GM12878 (cell line): Measurements from ENCODE around the gene LIMS2. TPM values are rescaled to one million over a fixed set of nuclear protein-coding genes. Genes with fewer than 3 reads are reported as not detected.

ENCODE experiments used
- ATAC-seq: fragments of 200-7000 bp; cut with Tn5 transposase; 3 replicates; pipeline ENCODE4 v1.9.1; 2020; ENCODE audit warnings: mild to moderate bottlenecking, moderate library complexity
- BruUV-seq: library from RNA; stranded (reverse); fragments of 400-500 nt; replicated peaks from 2 replicates; lab custom pipeline; 2021; lab: Mats Ljungman, UMichigan
- CTCF ChIA-PET: fragments of 300-600 bp; sonication (Branson Sonifier 250); formaldehyde crosslinking; extraction: SDS; loops from one replicate; lab custom pipeline; 2021; ENCODE audit warnings: inconsistent platforms; lab: Yijun Ruan, JAX
- POLR2A ChIA-PET: fragments of 350-600 bp; formaldehyde crosslinking; extraction: SDS; loops from one replicate; lab custom pipeline; 2021; ENCODE audit warnings: inconsistent platforms; lab: Charles Lee
- RAD21 ChIA-PET: fragments of 300-600 bp; sonication (Branson Sonifier 250); formaldehyde crosslinking; loops from one replicate; lab custom pipeline; 2023; ENCODE audit warnings: antibody characterized with exemption; ENCODE audit not compliant: unreplicated experiment; lab: Charles Lee
- SMC1A ChIA-PET: fragments of 300-600 bp; sonication (Branson Sonifier 250); formaldehyde crosslinking; loops from one replicate; lab custom pipeline; 2023; ENCODE audit not compliant: unreplicated experiment, uncharacterized antibody; lab: Charles Lee
- DNase-seq: peaks from one replicate; pipeline ENCODE4 v3.0.0-alpha.2; 2011; ENCODE audit warnings: low read depth, low spot score
- FAIRE-seq: peaks from 3 replicates; lab custom pipeline; 2011; peaks lifted over from hg19 to GRCh38; lab: Jason Lieb, UNC
- H2AFZ ChIP-seq: 2 replicates; pipeline ENCODE4 v1.6.0; 2011; ENCODE audit warnings: low read depth, low read length, control low read depth; ENCODE audit not compliant: control insufficient read depth
- H3K27ac ChIP-seq: 2 replicates; pipeline ENCODE4 v1.5.1; 2011; ENCODE audit warnings: control low read depth; ENCODE audit not compliant: control insufficient read depth, insufficient read depth
- H3K27me3 ChIP-seq, 2 experiments: replicated peaks in 1 of 2; 2 replicates each; pipeline versions ENCODE4 v1.6.0 to v1.6.1; 2011; ENCODE audit warnings: low read length in 1 of 2; ENCODE audit not compliant: control insufficient read depth in 2 of 2, insufficient read depth in 2 of 2
- H3K36me3 ChIP-seq, 2 experiments: 2 replicates each; pipeline ENCODE4 v1.5.1; 2011; ENCODE audit warnings: low read length in 1 of 2; ENCODE audit not compliant: control insufficient read depth in 2 of 2, insufficient read depth in 2 of 2
- H3K4me1 ChIP-seq: 2 replicates; pipeline ENCODE4 v1.6.1; 2011; ENCODE audit warnings: mild to moderate bottlenecking, low read length, moderate library complexity, mixed read lengths; ENCODE audit not compliant: control insufficient read depth, insufficient read depth
- H3K4me2 ChIP-seq: 2 replicates; pipeline ENCODE4 v1.6.0; 2011; ENCODE audit warnings: control low read depth; ENCODE audit not compliant: control insufficient read depth, insufficient read depth
- H3K4me3 ChIP-seq: fragments of 200-600 bp; sonication (generic); 2 replicates; pipeline ENCODE4 v1.5.1; 2016
- H3K79me2 ChIP-seq: 2 replicates; pipeline ENCODE4 v1.6.0; 2011; ENCODE audit warnings: low read length; ENCODE audit not compliant: control insufficient read depth, insufficient read depth
- H3K9ac ChIP-seq: 2 replicates; pipeline ENCODE4 v1.8.0; 2011; ENCODE audit warnings: low read length, control low read depth, mixed read lengths; ENCODE audit not compliant: control insufficient read depth, insufficient read depth
- H3K9me3 ChIP-seq: replicated peaks from 3 replicates; pipeline ENCODE4 v1.5.1; 2011; ENCODE audit warnings: mild to moderate bottlenecking, low read length; ENCODE audit not compliant: control insufficient read depth, insufficient read depth
- H4K20me1 ChIP-seq: 2 replicates; pipeline ENCODE4 v1.6.0; 2011; ENCODE audit not compliant: control insufficient read depth, insufficient read depth
- ATF2 ChIP-seq: IDR thresholded peaks from 2 replicates; pipeline ENCODE4 v1.6.1; 2012; ENCODE audit warnings: low read length, inconsistent platforms
- ATF7 ChIP-seq: fragments of 450-650 bp; IDR thresholded peaks from 2 replicates; pipeline ENCODE4 v1.6.1; 2016; ENCODE audit warnings: low read depth, mild to moderate bottlenecking
- CEBPZ ChIP-seq: fragments of 150-350 bp; IDR thresholded peaks from 2 replicates; pipeline ENCODE4 v1.6.1; 2016; ENCODE audit warnings: low read depth, low read length
- CHD4 ChIP-seq: fragments of 200-600 bp; sonication (generic); IDR thresholded peaks from 2 replicates; pipeline ENCODE4 v1.6.1; 2016; ENCODE audit warnings: mild to moderate bottlenecking
- CTCF ChIP-seq, 3 experiments: IDR thresholded peaks in 2 of 3; conservative IDR thresholded peaks in 1 of 3; 2 replicates each; pipeline ENCODE4 v1.5.1; 2011; ENCODE audit warnings: low read depth in 3 of 3, low read length in 3 of 3, mild to moderate bottlenecking in 3 of 3, control low read depth in 2 of 3, moderate library complexity in 2 of 3, inconsistent platforms in 1 of 3, mixed read lengths in 1 of 3; ENCODE audit not compliant: control insufficient read depth in 2 of 3, insufficient read depth in 1 of 3; ENCODE audit errors: extremely low read depth in 1 of 3
- EGR1 ChIP-seq, 2 experiments: IDR thresholded peaks; 1 replicate in 1 of 2; 2 replicates in 1 of 2; pipeline ENCODE4 v1.6.1; 2011 to 2012; ENCODE audit warnings: low read depth in 2 of 2, low read length in 2 of 2, borderline replicate concordance in 1 of 2, mild to moderate bottlenecking in 1 of 2, moderate library complexity in 1 of 2
- MTA2 ChIP-seq: fragments of 450-650 bp; IDR thresholded peaks from 2 replicates; pipeline ENCODE4 v1.6.1; 2016; ENCODE audit warnings: low read depth, mild to moderate bottlenecking, moderate library complexity
- MYB ChIP-seq: fragments of 150-350 bp; IDR thresholded peaks from 2 replicates; pipeline ENCODE4 v1.6.1; 2014; ENCODE audit warnings: mild to moderate bottlenecking, low read depth, low read length, borderline replicate concordance
- NR2C1 ChIP-seq: fragments of 450-650 bp; IDR thresholded peaks from 2 replicates; pipeline ENCODE4 v1.6.1; 2017; ENCODE audit warnings: antibody characterized with exemption, mild to moderate bottlenecking, moderate library complexity
- POLR2AphosphoS2 ChIP-seq: IDR thresholded peaks from 2 replicates; pipeline ENCODE4 v1.6.1; 2011; ENCODE audit warnings: low read depth, mild to moderate bottlenecking, low read length, improper control_type of control experiment, moderate library complexity
- SREBF2 ChIP-seq: IDR thresholded peaks from 2 replicates; pipeline ENCODE4 v1.6.1; 2012; ENCODE audit warnings: mild to moderate bottlenecking, low read length
- STAT1 ChIP-seq: fragments of 450-650 bp; conservative IDR thresholded peaks from 2 replicates; pipeline ENCODE4 v1.6.1; 2014; ENCODE audit warnings: antibody characterized with exemption, mild to moderate bottlenecking
- TCF12 ChIP-seq: IDR thresholded peaks from 2 replicates; pipeline ENCODE4 v1.6.1; 2011; ENCODE audit warnings: low read depth, mild to moderate bottlenecking, low read length
- TCF7 ChIP-seq: IDR thresholded peaks from 2 replicates; pipeline ENCODE4 v1.6.1; 2014; ENCODE audit warnings: antibody characterized with exemption, borderline replicate concordance
- USF2 ChIP-seq: IDR thresholded peaks from 2 replicates; pipeline ENCODE4 v1.6.1; 2011; ENCODE audit warnings: low read depth, low read length, improper control_type of control experiment, borderline replicate concordance
- WGBS: methylation state at CpG from one replicate; pipeline ENCODE4 v1.1.6; 2016; ENCODE audit warnings: low lambda C conversion rate; ENCODE audit not compliant: insufficient replicate concordance, insufficient coverage; ENCODE audit errors: missing lambda C conversion rate; 5-methylcytosine and 5-hydroxymethylcytosine counted together
- in situ Hi-C: fragments of 300-500 bp; cut with MboI; formaldehyde crosslinking; loops from 9 replicates; pipeline ENCODE4 v1.14.3; 2018; ENCODE audit warnings: mixed read lengths
- intact Hi-C: fragments of 100-400 bp; cut with micrococcal nuclease; formaldehyde crosslinking; loops from one replicate; pipeline ENCODE4 v1.14.2; 2022; ENCODE audit not compliant: unreplicated experiment
- polyA plus RNA-seq, 11 experiments: library from polyadenylated mRNA; depleted of rRNA in 4 of 11; unstranded in 6 of 11; stranded (reverse) in 5 of 11; fragments of >200 nt; fragmentation: Nextera tagmentation in 4 of 11; fragmentation: Illumina TruSeq in 1 of 11; extraction: Ambion mirVana in 4 of 11; extraction: Trizol in 1 of 11; gene quantifications; 1 replicate in 1 of 11; 2 replicates in 10 of 11; pipeline versions ENCODE4 v1.2.1 to v1.2.3, GENCODE V29; 2011 to 2016; ENCODE audit warnings: inconsistent platforms in 2 of 11, missing spikeins in 2 of 11, low read depth in 1 of 11
- total RNA-seq, 4 experiments: library from RNA; depleted of rRNA in 3 of 4; stranded (reverse); fragments of >200 nt in 3 of 4; fragmentation: Illumina TruSeq in 1 of 4; extraction: Trizol in 1 of 4; gene quantifications; 2 replicates each; pipeline versions ENCODE4 v1.2.1 to v1.2.3, GENCODE V29; 2013 to 2021

The LIMS2 gene
- total and polyA plus RNA-seq, 10 of the 15 experiments (the other 5 are each of a cell fraction or from before 2014, with no cell fraction given), result 0.06 to 0.81 (median 0.16) TPM; not detected in 2

GRCh38 chr2:127590386-127591190 lies 84.7 kb downstream of the LIMS2 start:
- RAD21 ChIA-PET, result interaction anchor here (0.6 to 2.0 kb wide), 24 partner anchors 13 to 644 kb away, joined by 3 to 23 read pairs (median 3); partner anchors contain the start of genes IWS1 and WDR33
- POLR2A ChIA-PET, result no interaction called here
- SMC1A ChIA-PET, result interaction anchor here (0.5 to 2.3 kb wide), 20 partner anchors 8 to 271 kb away, joined by 3 to 26 read pairs (median 3); no protein-coding TSS in a partner anchor
- no peaks in the 10 kb centered on the region for H3K36me3 ChIP-seq
- 45% methylated on average over 8 of the region's 8 CpGs for WGBS
- no peaks in the 10 kb centered on the region for H4K20me1 ChIP-seq
- intact Hi-C loops (loop anchor here (1.0 kb wide), 1 partner anchor 59 kb away; no protein-coding TSS in a partner anchor), in situ Hi-C loops (no loop called here)
- no peak overlapping the region for H3K27ac ChIP-seq
- no peak overlapping the region for H3K9ac ChIP-seq
- no TSS peak for BruUV-seq
- no peaks in the 10 kb centered on the region for H3K9me3 ChIP-seq
- H3K4me2 ChIP-seq, result no peak overlapping the region
- ATAC-seq (no peak; the same call in 2 of the 3 replicates), FAIRE-seq (no peak), DNase-seq (no peak)
- no peaks in the 10 kb centered on the region for H3K79me2 ChIP-seq
- H3K4me3 ChIP-seq, result no peak overlapping the region
- no peaks in the 10 kb centered on the region for H3K4me1 ChIP-seq
- CTCF ChIA-PET, result interaction anchor here (0.6 to 4.5 kb wide), 51 partner anchors 9 to 644 kb away, joined by 3 to 90 read pairs (median 4); partner anchors contain the start of genes IWS1 and WDR33
- H3K27me3 ChIP-seq, result no peaks in the 10 kb centered on the region
- H2AFZ ChIP-seq, result no peak overlapping the region
- no peak for TF ChIP-seq SREBF2
- no peak for TF ChIP-seq NR2C1
- no peak for TF ChIP-seq MYB
- TF ChIP-seq CHD4, result no peak
- TF ChIP-seq TCF12, result no peak
- TF ChIP-seq STAT1, result no peak
- no peak for TF ChIP-seq EGR1 (IDR thresholded peaks at IDR 0.05; ENCODE audit: borderline replicate concordance in 1 of 2, low read depth in 2 of 2, low read length in 2 of 2)
- TF ChIP-seq CEBPZ, result no peak
- TF ChIP-seq CTCF (IDR thresholded peaks at IDR 0.05 in 2 of 3, conservative IDR thresholded peaks at IDR 0.05 in 1 of 3; ENCODE audit: control insufficient read depth in 2 of 3, extremely low read depth in 1 of 3, insufficient read depth in 1 of 3, low read depth in 3 of 3, low read length in 3 of 3), result no peak
- TF ChIP-seq ATF7, result no peak
- TF ChIP-seq USF2, result no peak
- TF ChIP-seq TCF7, result no peak
- no peak for TF ChIP-seq POLR2AphosphoS2
- TF ChIP-seq ATF2, result no peak
- TF ChIP-seq MTA2, result no peak
